Erythroblast (primary cell): Measurements from ENCODE around the gene PHKA1.

Experiments used
- GATA1 ChIP-seq: IDR thresholded peaks from 2 replicates; pipeline ENCODE4 v1.6.1; 2011; ENCODE audit warnings: low read depth, mild to moderate bottlenecking, control low read depth, low read length, moderate library complexity
- POLR2A ChIP-seq: IDR thresholded peaks from 2 replicates; pipeline ENCODE4 v1.6.1; 2011; ENCODE audit warnings: mild to moderate bottlenecking, low read length

- TF ChIP-seq POLR2A (no peak), GATA1 (no peak)
Observed at GRCh38 chrX:72554448-72555140, 159.5 kb downstream of the PHKA1 start.
